ENCODE results near the gene DBNDD2.

DNA sequence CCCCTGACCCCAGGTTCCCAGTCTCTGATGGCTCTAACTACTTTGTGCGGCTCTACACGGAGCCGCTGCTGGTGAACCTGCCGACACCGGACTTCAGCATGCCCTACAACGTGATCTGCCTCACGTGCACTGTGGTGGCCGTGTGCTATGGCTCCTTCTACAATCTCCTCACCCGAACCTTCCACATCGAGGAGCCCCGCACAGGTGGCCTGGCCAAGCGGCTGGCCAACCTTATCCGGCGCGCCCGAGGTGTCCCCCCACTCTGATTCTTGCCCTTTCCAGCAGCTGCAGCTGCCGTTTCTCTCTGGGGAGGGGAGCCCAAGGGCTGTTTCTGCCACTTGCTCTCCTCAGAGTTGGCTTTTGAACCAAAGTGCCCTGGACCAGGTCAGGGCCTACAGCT lies 17.5 kb downstream of the DBNDD2 start:
- TF ChIP-seq, protein P1, sequence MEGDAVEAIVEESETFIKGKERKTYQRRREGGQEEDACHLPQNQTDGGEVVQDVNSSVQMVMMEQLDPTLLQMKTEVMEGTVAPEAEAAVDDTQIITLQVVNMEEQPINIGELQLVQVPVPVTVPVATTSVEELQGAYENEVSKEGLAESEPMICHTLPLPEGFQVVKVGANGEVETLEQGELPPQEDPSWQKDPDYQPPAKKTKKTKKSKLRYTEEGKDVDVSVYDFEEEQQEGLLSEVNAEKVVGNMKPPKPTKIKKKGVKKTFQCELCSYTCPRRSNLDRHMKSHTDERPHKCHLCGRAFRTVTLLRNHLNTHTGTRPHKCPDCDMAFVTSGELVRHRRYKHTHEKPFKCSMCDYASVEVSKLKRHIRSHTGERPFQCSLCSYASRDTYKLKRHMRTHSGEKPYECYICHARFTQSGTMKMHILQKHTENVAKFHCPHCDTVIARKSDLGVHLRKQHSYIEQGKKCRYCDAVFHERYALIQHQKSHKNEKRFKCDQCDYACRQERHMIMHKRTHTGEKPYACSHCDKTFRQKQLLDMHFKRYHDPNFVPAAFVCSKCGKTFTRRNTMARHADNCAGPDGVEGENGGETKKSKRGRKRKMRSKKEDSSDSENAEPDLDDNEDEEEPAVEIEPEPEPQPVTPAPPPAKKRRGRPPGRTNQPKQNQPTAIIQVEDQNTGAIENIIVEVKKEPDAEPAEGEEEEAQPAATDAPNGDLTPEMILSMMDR (tag by site-specific recombination; IDR thresholded peaks at IDR 0.05), result no peak
- no peak for TF ChIP-seq ZNF174 (tag by site-specific recombination; IDR thresholded peaks at IDR 0.05)
- no peak for TF ChIP-seq ZFP69B (tag by site-specific recombination; IDR thresholded peaks at IDR 0.05)
- TF ChIP-seq ZNF24 (tag by site-specific recombination; IDR thresholded peaks at IDR 0.05), result no peak
- TF ChIP-seq ZNF404 (tag by site-specific recombination; IDR thresholded peaks at IDR 0.05), result no peak
- no peak for TF ChIP-seq ZNF274 (IDR thresholded peaks at IDR 0.05; ENCODE audit: low read length)
- no peak for TF ChIP-seq ZNF274 (tag by site-specific recombination; IDR thresholded peaks at IDR 0.05; ENCODE audit: borderline replicate concordance)
- no peak for TF ChIP-seq ZNF76 (tag by site-specific recombination; IDR thresholded peaks at IDR 0.05; ENCODE audit: borderline replicate concordance, low read depth)
- no peak for TF ChIP-seq ZNF10 (tag by site-specific recombination; IDR thresholded peaks at IDR 0.05)
- TF ChIP-seq GLIS1 (tag by site-specific recombination; IDR thresholded peaks at IDR 0.05), result no peak
- TF ChIP-seq ZNF114 (tag by site-specific recombination; IDR thresholded peaks at IDR 0.05), result no peak
- TF ChIP-seq ZNF223 (tag by site-specific recombination; IDR thresholded peaks at IDR 0.05), result no peak
- TF ChIP-seq ZNF600 (tag by site-specific recombination; IDR thresholded peaks at IDR 0.05), result no peak
- no peak for TF ChIP-seq ZNF707 (tag by site-specific recombination; IDR thresholded peaks at IDR 0.05)

All from HEK293 (cell line).